ENCODE measurements around the gene USP25. TPM values are rescaled to one million over a fixed set of nuclear protein-coding genes. Genes with fewer than 3 reads are reported as not detected.

USP25 gene
- total and polyA plus RNA-seq, 2 experiments from 2014 or later = 11.8 to 49.2 TPM

DNA sequence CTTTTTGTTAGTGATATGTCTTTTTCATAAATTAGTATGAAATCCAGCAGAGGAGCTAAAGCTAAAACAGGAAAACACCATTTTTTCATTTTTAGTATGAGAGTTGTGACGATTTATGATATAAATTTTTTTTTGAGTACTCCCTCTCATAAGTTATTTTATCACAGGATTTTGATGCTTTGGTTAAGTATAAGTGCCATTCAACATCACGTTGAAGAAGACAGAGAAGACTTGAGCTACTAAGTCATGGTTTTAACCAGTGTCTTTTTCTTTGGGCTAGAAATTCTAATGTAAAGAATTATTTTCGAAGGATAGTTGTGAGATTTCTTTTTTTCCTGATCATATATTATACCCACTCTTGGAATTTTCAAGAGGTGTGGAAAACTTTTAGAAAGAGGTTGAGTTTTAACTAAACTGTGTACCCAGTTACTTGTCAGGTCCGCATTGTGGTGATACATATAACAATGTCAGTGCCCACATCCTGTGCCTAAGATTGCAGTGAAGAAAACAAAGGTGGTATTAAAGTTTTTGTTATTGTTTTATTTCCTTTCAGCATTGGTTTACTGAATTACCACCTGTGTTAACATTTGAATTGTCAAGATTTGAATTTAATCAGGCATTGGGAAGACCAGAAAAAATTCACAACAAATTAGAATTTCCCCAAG, 93.8 kb downstream of the USP25 start (continued):
- TF ChIP-seq, protein P1, sequence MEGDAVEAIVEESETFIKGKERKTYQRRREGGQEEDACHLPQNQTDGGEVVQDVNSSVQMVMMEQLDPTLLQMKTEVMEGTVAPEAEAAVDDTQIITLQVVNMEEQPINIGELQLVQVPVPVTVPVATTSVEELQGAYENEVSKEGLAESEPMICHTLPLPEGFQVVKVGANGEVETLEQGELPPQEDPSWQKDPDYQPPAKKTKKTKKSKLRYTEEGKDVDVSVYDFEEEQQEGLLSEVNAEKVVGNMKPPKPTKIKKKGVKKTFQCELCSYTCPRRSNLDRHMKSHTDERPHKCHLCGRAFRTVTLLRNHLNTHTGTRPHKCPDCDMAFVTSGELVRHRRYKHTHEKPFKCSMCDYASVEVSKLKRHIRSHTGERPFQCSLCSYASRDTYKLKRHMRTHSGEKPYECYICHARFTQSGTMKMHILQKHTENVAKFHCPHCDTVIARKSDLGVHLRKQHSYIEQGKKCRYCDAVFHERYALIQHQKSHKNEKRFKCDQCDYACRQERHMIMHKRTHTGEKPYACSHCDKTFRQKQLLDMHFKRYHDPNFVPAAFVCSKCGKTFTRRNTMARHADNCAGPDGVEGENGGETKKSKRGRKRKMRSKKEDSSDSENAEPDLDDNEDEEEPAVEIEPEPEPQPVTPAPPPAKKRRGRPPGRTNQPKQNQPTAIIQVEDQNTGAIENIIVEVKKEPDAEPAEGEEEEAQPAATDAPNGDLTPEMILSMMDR (conservative IDR thresholded peaks at IDR 0.05; ENCODE audit: low read depth in 2 of 2) = no peak
- TF ChIP-seq EZH2phosphoT487 (IDR thresholded peaks at IDR 0.05; ENCODE audit: unreplicated experiment) (no peak), JUNB (IDR thresholded peaks at IDR 0.05; ENCODE audit: unreplicated experiment) (no peak), POLR2AphosphoS5 (IDR thresholded peaks at IDR 0.05; ENCODE audit: low read depth) (no peak)
- TF ChIP-seq, protein P2, sequence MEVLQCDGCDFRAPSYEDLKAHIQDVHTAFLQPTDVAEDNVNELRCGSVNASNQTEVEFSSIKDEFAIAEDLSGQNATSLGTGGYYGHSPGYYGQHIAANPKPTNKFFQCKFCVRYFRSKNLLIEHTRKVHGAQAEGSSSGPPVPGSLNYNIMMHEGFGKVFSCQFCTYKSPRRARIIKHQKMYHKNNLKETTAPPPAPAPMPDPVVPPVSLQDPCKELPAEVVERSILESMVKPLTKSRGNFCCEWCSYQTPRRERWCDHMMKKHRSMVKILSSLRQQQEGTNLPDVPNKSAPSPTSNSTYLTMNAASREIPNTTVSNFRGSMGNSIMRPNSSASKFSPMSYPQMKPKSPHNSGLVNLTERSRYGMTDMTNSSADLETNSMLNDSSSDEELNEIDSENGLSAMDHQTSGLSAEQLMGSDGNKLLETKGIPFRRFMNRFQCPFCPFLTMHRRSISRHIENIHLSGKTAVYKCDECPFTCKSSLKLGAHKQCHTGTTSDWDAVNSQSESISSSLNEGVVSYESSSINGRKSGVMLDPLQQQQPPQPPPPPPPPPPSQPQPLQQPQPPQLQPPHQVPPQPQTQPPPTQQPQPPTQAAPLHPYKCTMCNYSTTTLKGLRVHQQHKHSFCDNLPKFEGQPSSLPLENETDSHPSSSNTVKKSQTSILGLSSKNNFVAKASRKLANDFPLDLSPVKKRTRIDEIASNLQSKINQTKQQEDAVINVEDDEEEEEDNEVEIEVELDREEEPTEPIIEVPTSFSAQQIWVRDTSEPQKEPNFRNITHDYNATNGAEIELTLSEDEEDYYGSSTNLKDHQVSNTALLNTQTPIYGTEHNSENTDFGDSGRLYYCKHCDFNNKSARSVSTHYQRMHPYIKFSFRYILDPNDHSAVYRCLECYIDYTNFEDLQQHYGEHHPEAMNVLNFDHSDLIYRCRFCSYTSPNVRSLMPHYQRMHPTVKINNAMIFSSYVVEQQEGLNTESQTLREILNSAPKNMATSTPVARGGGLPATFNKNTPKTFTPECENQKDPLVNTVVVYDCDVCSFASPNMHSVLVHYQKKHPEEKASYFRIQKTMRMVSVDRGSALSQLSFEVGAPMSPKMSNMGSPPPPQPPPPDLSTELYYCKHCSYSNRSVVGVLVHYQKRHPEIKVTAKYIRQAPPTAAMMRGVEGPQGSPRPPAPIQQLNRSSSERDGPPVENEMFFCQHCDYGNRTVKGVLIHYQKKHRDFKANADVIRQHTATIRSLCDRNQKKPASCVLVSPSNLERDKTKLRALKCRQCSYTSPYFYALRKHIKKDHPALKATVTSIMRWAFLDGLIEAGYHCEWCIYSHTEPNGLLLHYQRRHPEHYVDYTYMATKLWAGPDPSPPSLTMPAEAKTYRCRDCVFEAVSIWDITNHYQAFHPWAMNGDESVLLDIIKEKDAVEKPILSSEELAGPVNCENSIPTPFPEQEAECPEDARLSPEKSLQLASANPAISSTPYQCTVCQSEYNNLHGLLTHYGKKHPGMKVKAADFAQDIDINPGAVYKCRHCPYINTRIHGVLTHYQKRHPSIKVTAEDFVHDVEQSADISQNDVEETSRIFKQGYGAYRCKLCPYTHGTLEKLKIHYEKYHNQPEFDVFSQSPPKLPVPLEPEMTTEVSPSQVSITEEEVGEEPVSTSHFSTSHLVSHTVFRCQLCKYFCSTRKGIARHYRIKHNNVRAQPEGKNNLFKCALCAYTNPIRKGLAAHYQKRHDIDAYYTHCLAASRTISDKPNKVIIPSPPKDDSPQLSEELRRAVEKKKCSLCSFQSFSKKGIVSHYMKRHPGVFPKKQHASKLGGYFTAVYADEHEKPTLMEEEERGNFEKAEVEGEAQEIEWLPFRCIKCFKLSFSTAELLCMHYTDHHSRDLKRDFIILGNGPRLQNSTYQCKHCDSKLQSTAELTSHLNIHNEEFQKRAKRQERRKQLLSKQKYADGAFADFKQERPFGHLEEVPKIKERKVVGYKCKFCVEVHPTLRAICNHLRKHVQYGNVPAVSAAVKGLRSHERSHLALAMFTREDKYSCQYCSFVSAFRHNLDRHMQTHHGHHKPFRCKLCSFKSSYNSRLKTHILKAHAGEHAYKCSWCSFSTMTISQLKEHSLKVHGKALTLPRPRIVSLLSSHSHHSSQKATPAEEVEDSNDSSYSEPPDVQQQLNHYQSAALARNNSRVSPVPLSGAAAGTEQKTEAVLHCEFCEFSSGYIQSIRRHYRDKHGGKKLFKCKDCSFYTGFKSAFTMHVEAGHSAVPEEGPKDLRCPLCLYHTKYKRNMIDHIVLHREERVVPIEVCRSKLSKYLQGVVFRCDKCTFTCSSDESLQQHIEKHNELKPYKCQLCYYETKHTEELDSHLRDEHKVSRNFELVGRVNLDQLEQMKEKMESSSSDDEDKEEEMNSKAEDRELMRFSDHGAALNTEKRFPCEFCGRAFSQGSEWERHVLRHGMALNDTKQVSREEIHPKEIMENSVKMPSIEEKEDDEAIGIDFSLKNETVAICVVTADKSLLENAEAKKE (CRISPR knock-in tag; IDR thresholded peaks at IDR 0.05) = no peak

DNA sequence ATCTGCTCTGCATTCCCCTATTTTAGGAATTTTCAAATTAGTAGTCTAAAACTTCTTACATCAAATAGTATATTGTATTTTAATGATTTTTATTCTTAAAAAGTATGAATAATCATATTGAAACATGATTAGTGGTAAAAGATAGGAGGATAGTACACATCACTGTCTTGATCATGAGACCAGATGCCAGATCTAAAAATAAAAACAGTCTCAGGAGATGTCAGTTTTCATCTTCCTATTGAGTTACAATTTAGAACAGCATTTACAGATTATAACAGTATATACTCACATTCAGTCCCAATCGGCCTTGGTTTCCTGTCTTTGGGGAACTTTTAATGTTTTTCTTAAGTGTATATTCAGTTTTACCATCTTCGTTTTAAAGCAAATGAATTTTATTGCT, 95.9 kb downstream of the USP25 start:
- Mint-ChIP-seq H3K9me3 (no peaks in the 10 kb centered on the region), H3K4me3 (no peak overlapping the region), H3K4me1 (peaks cover 5% of the 10 kb centered on the region; the same call in 2 of the 3 replicates), H3K36me3 (ENCODE audit: low read depth) (peaks cover 19% of the 10 kb centered on the region; the same call in 2 of the 3 replicates), H3K27me3 (ENCODE audit: insufficient read depth, low read depth, poor library complexity) (peaks cover 2% of the 10 kb centered on the region), H3K27ac (no peak overlapping the region)
- no peaks in the 10 kb centered on the region; the same call in 1 of the 2 replicates for H3K36me3 ChIP-seq (ENCODE audit: insufficient read depth)
- DNase-seq (ENCODE audit: low spot score) = no peak
- H3K4me3 ChIP-seq = no peak overlapping the region
- H3K27ac ChIP-seq (ENCODE audit: low read depth) = no peak overlapping the region; the same call in 1 of the 2 replicates
- no peak overlapping the region for H2AFZ ChIP-seq
- no peaks in the 10 kb centered on the region for H3K9me2 ChIP-seq (ENCODE audit: insufficient read depth)
- H4K20me1 ChIP-seq (replicated peaks; ENCODE audit: insufficient read depth) = no peaks in the 10 kb centered on the region
- 0 out of 2 replicates have a peak, but pooled peaks cover 6% of the 10 kb centered on the region for H3K79me2 ChIP-seq (replicated peaks; ENCODE audit: insufficient read depth)
- H3K4me1 ChIP-seq (ENCODE audit: insufficient read depth) = no peaks in the 10 kb centered on the region
- no peak overlapping the region for H3K4me2 ChIP-seq
- H3K27me3 ChIP-seq (ENCODE audit: insufficient read depth) = no peaks in the 10 kb centered on the region
- ATAC-seq = no peak
- no peaks in the 10 kb centered on the region for H3F3A ChIP-seq (replicated peaks; ENCODE audit: low read depth)
- TF ChIP-seq JUNB (IDR thresholded peaks at IDR 0.05; ENCODE audit: unreplicated experiment) (no peak), CREB1 (CRISPR knock-in tag; IDR thresholded peaks at IDR 0.05; ENCODE audit: low read depth) (no peak), EZH2phosphoT487 (IDR thresholded peaks at IDR 0.05; ENCODE audit: unreplicated experiment) (no peak), NANOG (IDR thresholded peaks at IDR 0.05; ENCODE audit: borderline replicate concordance) (no peak), STAT1 (IDR thresholded peaks at IDR 0.05; ENCODE audit: unreplicated experiment) (no peak)

All from GM23338 (cell line).